Fibroblast of villous mesenchyme (primary cell): ENCODE data around the gene SPANXC. TPM values are rescaled to one million over a fixed set of nuclear protein-coding genes. Genes with fewer than 3 reads are reported as not detected.

Experiments
- DNase-seq: peaks from one replicate; pipeline ENCODE4 v3.0.0-alpha.2; 2010; ENCODE audit warnings: low read depth
- H3K4me3 ChIP-seq: 2 replicates; pipeline ENCODE4 v1.5.1; 2011; ENCODE audit warnings: low read depth, mild to moderate bottlenecking, low read length
- total RNA-seq: library from RNA; depleted of rRNA; stranded (reverse); fragments of >200 nt; gene quantifications from 2 replicates; pipeline ENCODE4 v1.2.3, GENCODE V29; 2012
- TF ChIP-seq, protein P1 (sequence below): IDR thresholded peaks from 2 replicates; pipeline ENCODE4 v1.5.1; 2012; ENCODE audit warnings: low read depth, mild to moderate bottlenecking, low read length; ENCODE audit not compliant: insufficient read depth

SPANXC gene
- total RNA-seq, 1 donor = not detected

DNA sequence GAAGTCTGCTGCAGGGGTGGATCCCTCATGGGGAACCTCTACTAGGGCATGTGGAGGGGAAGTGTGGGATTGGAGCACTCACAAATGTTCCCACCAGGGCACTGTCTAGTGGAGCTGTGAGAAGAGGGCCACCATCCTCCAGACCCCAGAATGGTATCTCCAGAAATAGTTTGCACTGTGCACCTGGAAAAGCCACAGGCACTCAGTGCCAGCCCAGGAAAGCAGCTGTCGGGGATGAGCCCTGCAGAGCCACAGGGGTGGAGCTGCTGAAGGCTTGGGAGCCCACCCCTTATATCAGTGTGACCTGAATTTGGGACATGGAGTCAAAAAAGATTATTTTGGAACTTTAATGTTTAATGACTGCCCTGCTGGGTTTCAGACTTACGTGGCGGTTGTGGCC is 40.4 kb downstream of the SPANXC start:
- no peak for DNase-seq
- TF ChIP-seq, protein P1, sequence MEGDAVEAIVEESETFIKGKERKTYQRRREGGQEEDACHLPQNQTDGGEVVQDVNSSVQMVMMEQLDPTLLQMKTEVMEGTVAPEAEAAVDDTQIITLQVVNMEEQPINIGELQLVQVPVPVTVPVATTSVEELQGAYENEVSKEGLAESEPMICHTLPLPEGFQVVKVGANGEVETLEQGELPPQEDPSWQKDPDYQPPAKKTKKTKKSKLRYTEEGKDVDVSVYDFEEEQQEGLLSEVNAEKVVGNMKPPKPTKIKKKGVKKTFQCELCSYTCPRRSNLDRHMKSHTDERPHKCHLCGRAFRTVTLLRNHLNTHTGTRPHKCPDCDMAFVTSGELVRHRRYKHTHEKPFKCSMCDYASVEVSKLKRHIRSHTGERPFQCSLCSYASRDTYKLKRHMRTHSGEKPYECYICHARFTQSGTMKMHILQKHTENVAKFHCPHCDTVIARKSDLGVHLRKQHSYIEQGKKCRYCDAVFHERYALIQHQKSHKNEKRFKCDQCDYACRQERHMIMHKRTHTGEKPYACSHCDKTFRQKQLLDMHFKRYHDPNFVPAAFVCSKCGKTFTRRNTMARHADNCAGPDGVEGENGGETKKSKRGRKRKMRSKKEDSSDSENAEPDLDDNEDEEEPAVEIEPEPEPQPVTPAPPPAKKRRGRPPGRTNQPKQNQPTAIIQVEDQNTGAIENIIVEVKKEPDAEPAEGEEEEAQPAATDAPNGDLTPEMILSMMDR = no peak
- H3K4me3 ChIP-seq = no peak overlapping the region

Other genes starting within 250 kb of the SPANXC start
- gene SPANXB1, start 239.9 kb downstream of the SPANXC start, total RNA-seq = not detected in 2 replicates
- gene LDOC1, start 65.4 kb downstream of the SPANXC start, total RNA-seq = 5.2 TPM in 2 replicates